SIG-M5 treated with dmso at 0.1 percent for 504 hours (cell line): ENCODE data around the gene LIMS2.

Source experiments
- DNase-seq: peaks from one replicate; lab custom pipeline; 2025; ENCODE audit not compliant: unreplicated experiment; lab: John Stamatoyannopoulos, UW

LIMS2 gene

GRCh38 chr2:127635380-127636237 lies 39.7 kb downstream of the LIMS2 start:
- DNase-seq = no peak

DNA sequence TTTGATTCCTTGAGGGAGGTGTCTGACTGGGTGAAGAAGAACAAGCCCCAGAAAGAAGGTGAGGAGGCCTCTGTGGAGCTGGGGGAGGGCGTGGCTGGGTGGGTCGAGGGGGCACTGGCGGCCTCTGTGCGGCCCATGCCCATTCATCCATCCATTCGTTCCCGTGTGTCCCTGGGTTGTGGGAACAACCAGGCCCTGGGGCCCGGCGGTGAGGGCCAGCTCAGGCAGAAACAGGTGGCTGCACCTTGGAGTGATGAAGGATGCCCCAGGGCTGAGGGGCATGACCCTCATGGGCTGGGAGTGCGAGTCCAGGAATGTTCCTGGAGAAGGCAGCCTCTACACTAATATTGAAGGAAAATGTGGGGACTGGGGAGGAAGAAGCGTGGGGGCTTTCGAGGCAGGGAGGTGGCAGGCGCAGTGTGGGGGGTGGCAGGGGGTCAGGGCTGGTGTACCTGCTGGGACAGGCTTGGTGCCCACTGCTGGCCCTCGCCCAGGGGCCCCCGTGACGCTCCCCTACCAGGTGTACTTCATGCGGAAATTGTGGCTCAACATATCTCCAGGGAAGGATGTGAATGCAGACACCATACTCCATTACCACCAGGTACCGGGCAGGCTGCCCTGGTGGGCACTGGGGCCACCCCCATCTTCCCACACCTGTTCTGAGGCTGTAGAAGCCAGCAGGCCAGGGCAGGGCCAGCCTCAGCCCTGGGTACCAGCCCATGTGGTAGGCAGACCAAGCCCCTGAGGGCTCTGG lies 40.5 kb downstream of the LIMS2 start:
- no peak for DNase-seq

DNA sequence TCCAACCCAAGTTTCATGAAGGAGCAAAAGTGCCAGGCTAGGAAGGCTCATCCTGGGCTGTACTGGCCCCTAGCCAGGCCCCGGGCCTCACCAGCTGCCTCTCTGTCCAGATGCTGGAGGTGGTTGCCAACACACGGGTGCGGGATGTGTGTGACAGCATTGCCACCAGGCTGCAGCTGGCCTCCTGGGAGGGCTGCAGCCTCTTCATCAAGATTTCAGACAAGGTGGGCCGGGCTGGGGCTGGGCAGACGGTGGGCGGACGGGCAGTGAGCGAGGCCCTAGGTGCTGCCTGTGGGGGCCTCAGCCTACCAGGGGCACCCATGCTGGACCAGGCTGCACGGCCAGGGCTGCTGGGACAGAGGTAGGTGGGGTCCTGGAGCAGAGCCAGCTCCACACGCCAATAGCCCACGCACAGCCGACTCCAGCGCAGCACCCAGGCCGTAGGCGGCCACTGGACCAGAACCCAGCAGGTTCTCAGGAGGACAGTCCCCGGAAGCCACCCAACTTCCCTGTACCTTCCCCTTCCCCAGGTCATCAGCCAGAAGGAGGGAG lies 41.2 kb downstream of the LIMS2 start:
- no peak for DNase-seq

DNA sequence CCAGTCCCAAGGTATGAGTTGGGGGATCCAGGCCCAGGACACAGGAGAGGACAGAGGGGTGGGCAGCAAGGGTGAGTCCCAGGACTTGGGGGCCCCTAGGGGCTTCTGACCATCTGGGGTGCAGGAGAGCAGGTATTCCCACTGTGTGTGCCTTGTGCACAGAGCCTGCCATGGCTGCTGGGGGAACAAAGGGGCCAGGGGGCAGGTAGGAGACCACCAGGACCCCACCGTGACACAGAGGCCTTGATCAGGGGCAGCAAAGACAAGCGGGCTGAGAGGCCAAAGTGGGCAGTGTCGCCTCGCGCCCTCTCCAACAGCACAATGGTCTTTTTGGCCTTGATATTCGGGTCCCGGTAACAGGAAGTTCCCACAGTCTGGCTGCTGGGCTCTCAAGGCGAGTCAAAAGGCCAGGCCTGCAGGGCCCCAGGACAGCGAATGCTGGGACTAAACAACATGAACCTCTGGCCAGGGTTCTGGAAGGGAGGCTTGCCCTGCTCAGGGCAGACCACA lies 41.7 kb downstream of the LIMS2 start:
- DNase-seq = no peak

GRCh38 chr2:127632592-127633489 lies 42.5 kb downstream of the LIMS2 start:
- no peak for DNase-seq

GRCh38 chr2:127631997-127632581 lies 43.2 kb downstream of the LIMS2 start:
- DNase-seq = no peak

- DNase-seq = no peak
These were observed 43.8 kb downstream of the LIMS2 start for GRCh38 chr2:127631541-127631996.

- no peak for DNase-seq
These were observed 44.3 kb downstream of the LIMS2 start for GRCh38 chr2:127630864-127631540.

DNA sequence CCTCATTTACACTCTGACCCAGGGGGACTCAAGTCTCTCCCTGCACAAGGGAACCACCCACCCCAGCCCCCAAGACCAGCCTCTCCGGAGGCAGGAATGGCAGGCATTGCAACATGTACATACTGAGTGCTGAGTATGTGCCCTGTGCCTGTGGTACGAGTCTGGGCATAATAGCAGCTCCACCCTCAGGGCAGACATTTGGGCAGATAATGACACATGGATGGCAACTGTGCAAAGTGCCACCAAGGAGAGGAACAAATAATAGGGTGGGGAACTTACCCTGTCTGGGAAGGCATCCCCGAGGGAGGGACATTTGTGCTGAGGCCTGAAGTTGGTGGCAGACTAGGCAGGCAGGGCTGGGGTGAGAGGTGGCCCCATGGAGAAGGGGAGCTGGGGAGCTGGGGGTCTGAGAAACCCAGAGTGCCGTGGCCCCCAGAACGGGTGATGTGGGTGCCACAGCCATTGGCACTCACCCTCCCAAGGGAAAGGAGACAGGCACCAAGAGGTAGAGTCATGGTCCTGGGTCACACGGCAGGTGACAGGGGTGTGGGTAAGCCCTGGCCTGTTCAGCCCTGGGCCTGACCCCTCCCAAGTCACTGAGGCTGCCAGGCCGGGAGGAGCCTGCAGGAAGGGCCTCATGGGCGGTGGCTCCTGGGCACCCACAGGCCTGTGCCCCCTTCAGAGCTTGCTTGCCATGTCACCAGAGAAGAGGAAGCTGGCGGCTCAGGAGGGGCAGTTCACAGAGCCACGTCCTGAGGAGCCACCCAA lies 45.0 kb downstream of the LIMS2 start:
- DNase-seq = no peak

GRCh38 chr2:127629637-127630036 lies 45.7 kb downstream of the LIMS2 start:
- no peak for DNase-seq

DNA sequence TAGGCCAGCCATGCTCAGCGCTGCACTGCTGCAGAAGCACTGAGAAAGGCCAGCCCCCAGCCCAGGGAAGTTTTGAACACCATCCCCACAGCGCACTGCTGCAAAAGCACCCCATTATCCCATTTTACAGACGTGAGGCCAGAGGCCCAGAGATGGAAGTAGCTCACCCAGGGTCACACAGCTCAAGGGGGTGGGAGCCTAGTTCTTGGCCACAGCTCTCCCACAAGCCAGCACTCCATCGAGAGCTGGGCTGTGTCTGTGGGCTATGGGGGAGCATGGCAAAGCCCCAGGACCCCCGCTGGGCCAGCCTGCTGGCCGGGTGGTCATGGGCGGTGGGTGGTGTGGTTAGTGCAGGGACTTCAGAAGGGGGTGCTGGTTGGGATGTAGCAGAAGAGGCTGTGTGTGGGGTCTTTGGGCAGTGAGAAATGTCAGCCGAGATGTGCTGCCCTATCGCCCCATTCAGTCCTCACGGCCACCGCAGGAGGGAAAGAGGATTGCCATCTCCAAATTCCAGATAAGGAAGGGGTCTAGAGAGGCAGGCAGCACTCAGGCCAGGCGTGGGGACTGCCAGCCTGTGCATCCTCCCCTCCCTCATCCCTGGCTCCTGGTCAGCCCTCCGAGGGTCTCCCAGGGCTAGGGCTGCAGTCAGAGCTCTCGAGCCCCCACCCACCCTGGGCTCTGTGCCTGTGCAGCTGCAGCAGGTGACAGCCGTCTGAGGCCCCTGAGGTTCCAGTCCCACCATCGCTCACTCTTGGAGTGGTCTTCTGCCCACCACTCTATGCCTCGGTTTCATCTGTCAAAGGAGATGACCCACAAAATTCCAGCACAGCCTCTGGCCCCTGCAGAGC lies 46.3 kb downstream of the LIMS2 start:
- DNase-seq = no peak

- DNase-seq = no peak
These were observed 47.4 kb downstream of the LIMS2 start for GRCh38 chr2:127627740-127628571.

DNA sequence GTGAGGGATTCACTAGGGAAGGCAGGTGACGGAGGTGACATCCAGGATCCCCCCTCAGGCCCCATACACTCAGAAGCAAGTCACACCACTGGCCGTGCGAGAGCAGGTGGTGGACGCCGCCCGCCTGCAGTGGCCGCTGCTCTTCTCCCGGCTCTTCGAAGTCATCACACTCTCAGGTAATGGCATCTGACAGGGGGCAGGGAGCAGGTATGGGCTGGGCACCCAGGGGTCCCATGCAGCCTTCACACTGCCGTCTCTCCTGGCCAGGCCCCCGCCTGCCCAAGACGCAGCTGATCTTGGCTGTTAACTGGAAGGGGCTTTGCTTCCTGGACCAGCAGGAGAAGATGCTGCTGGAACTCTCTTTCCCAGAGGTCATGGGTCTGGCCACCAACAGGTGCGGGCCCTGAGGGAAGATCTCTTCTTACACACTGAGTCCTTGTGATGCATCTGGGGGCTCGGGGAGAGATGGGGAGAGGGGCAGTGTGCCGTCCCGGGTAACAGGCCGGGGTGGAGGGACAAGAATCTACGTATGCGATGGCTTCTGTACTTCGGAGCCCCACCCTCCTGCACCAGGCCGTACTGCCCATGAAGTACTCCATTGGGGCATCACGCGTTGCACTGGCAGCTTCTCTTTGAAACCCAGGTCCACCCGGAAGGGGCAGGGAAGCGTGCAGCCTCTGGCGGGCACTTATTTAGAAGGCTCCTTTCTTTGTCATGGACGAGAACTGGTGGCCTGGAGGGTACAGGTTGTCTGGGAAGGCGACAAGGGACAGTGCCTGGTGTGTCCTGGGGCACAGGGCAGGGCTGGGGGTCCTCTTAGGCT lies 48.2 kb downstream of the LIMS2 start:
- no peak for DNase-seq

GRCh38 chr2:127626175-127626574 lies 49.2 kb downstream of the LIMS2 start:
- no peak for DNase-seq

- DNase-seq = no peak
These were observed 49.8 kb downstream of the LIMS2 start for GRCh38 chr2:127625572-127625951.
